ENCODE measurements around the gene FOXL2NB.

Gene FOXL2NB

GRCh38 chr3:138950006-138950644, 3.1 kb downstream of the FOXL2NB start:
- Histone ChIP-seq H3K4me1 (ENCODE audit: control insufficient read depth, low read length) (peaks cover 6% of the 10 kb centered on the region; the same call in 1 of the 2 replicates), H3K27me3 (ENCODE audit: control insufficient read depth, low read length) (peaks cover 59% of the 10 kb centered on the region), H3K4me2 (ENCODE audit: low read length) (no peak overlapping the region; the same call in 1 of the 2 replicates), H3K9me3 (ENCODE audit: control insufficient read depth, insufficient read depth, low read length) (no peaks in the 10 kb centered on the region), H3K9me2 (replicated peaks; ENCODE audit: control insufficient read depth, low read length) (no peaks in the 10 kb centered on the region), H3K79me2 (ENCODE audit: control insufficient read depth, low read length) (no peaks in the 10 kb centered on the region), H3K36me3 (ENCODE audit: control insufficient read depth, low read length) (no peaks in the 10 kb centered on the region), H3K27ac (ENCODE audit: low read depth, low read length) (no peak overlapping the region), H3F3A (ENCODE audit: control insufficient read depth, insufficient read depth) (no peaks in the 10 kb centered on the region), H4K20me1 (ENCODE audit: control insufficient read depth, insufficient read depth, low read depth, low read length) (no peaks in the 10 kb centered on the region), H3K4me3 (ENCODE audit: low read length) (no peak overlapping the region)
- TF ChIP-seq CTCF (IDR thresholded peaks at IDR 0.05; ENCODE audit: low read depth, low read length, poor library complexity, severe bottlenecking) (no peak), EZH2phosphoT487 (IDR thresholded peaks at IDR 0.05; ENCODE audit: borderline replicate concordance, low read length) (0 out of 2 replicates have a peak, but pooled peaks have one; percentile 65)

- H3K9me3 ChIP-seq (ENCODE audit: control insufficient read depth, insufficient read depth, low read length): no peaks in the 10 kb centered on the region
- no peaks in the 10 kb centered on the region for H3F3A ChIP-seq (ENCODE audit: control insufficient read depth, insufficient read depth)
- no peak overlapping the region for H3K4me3 ChIP-seq (ENCODE audit: low read length)
- H3K79me2 ChIP-seq (ENCODE audit: control insufficient read depth, low read length): no peaks in the 10 kb centered on the region
- peaks cover 59% of the 10 kb centered on the region for H3K27me3 ChIP-seq (ENCODE audit: control insufficient read depth, low read length)
- H3K36me3 ChIP-seq (ENCODE audit: control insufficient read depth, low read length): no peaks in the 10 kb centered on the region
- H4K20me1 ChIP-seq (ENCODE audit: control insufficient read depth, insufficient read depth, low read depth, low read length): no peaks in the 10 kb centered on the region
- no peak overlapping the region for H3K4me2 ChIP-seq (ENCODE audit: low read length)
- no peaks in the 10 kb centered on the region for H3K9me2 ChIP-seq (replicated peaks; ENCODE audit: control insufficient read depth, low read length)
- no peak for TF ChIP-seq EZH2phosphoT487 (IDR thresholded peaks at IDR 0.05; ENCODE audit: borderline replicate concordance, low read length)
- TF ChIP-seq CTCF (IDR thresholded peaks at IDR 0.05; ENCODE audit: low read depth, low read length, poor library complexity, severe bottlenecking): no peak
- H3K4me1 ChIP-seq (ENCODE audit: control insufficient read depth, low read length): peaks cover 6% of the 10 kb centered on the region; the same call in 1 of the 2 replicates
- no peak overlapping the region for H3K27ac ChIP-seq (ENCODE audit: low read depth, low read length)
Observed at GRCh38 chr3:138950701-138951100, 3.7 kb downstream of the FOXL2NB start.

- H3K4me1 ChIP-seq (ENCODE audit: control insufficient read depth, low read length): peaks cover 9% of the 10 kb centered on the region
- no peaks in the 10 kb centered on the region for H3K36me3 ChIP-seq (ENCODE audit: control insufficient read depth, low read length)
- H3F3A ChIP-seq (ENCODE audit: control insufficient read depth, insufficient read depth): no peaks in the 10 kb centered on the region
- no peak overlapping the region for H3K27ac ChIP-seq (ENCODE audit: low read depth, low read length)
- H3K79me2 ChIP-seq (ENCODE audit: control insufficient read depth, low read length): no peaks in the 10 kb centered on the region
- no peaks in the 10 kb centered on the region for H3K9me3 ChIP-seq (ENCODE audit: control insufficient read depth, insufficient read depth, low read length)
- TF ChIP-seq CTCF (IDR thresholded peaks at IDR 0.05; ENCODE audit: low read depth, low read length, poor library complexity, severe bottlenecking) (no peak), EZH2phosphoT487 (IDR thresholded peaks at IDR 0.05; ENCODE audit: borderline replicate concordance, low read length) (no peak)
- H3K4me3 ChIP-seq (ENCODE audit: low read length): peak overlapping the region; percentile 39
- H3K4me2 ChIP-seq (ENCODE audit: low read length): peak overlapping the region; percentile 57
- H3K27me3 ChIP-seq (ENCODE audit: control insufficient read depth, low read length): peaks cover 15% of the 10 kb centered on the region
- no peaks in the 10 kb centered on the region for H3K9me2 ChIP-seq (replicated peaks; ENCODE audit: control insufficient read depth, low read length)
- H4K20me1 ChIP-seq (ENCODE audit: control insufficient read depth, insufficient read depth, low read depth, low read length): no peaks in the 10 kb centered on the region
Observed at GRCh38 chr3:138960417-138960852, 13.4 kb downstream of the FOXL2NB start.
